NCI-H2107 (cell line): ENCODE data around the gene LRRC18.

Source experiments
- DNase-seq: peaks from one replicate; lab custom pipeline; 2025; lab: John Stamatoyannopoulos, UW

Gene LRRC18

DNA sequence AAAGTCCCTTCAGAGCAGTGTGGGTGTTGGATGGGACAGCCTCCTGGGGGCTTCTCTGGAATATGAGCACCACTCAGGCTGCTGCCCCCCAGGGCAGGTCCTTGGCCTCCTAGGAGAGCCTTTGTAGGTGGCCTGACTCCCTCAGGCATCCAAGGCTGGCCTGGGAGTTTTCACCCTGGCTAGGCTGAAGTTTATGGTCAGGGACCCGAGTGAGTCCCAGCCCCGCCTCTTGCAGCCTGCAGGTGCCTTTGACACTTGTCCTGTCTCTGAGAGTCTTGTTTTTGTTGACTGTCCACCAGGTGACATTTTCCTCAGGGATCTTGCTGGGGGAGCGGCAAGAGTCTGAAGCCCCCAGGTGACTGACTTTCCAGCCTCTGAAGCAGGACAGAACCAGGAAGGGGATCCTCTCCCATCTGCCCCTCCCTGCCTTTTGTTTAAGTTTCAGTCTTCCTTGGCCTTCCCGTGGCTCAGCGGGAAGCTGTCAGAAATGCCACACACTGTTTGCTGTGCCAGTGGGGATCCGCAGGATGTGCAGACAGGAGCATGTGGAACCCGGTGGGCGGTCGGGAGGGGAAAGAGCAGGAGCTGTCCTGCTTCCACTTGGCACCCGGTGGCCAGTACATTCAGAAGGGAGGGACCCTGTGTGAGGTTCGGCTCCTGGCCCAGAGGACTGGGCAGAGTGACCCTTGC lies 59.5 kb downstream of the LRRC18 start:
- no peak for DNase-seq

DNA sequence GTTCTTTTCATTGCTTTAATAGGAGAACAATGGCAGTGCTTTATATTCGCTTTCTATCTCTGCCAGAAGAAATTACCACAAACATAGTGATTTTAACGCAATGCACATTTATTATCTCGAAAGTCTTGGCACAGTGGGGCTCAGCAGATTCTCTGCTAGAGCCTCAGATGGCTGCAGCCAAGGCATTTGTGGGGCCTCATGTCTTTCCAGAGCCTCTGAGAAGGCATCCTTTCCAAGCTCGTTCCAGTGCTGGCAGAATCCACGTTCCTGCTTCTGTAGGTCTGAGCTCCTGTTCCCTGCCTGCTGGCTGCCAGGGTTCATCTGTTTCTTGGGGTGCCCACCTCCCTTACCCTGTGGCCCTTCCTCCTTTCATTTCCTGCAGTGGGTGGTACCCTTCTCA lies 60.2 kb downstream of the LRRC18 start:
- no peak for DNase-seq

DNA sequence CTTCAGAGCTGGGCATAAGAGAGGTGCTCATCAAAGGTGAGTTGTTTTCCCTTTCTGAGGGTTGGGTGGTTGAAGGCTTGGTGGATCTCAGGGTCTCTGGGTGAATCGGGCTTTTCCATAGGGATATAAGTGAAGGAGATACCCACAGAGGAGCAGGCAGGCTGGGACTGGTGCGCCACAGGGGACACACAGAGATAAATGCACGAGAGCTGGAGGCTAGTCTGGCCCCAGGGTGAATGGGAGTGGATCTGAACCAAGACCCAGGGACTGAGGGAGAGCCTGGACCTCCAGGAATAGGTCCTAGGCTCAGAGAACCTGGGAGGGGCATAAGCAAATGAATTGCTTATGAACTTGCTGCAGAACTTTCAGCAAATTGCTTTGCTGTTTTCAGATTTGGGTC lies 61.5 kb downstream of the LRRC18 start:
- no peak for DNase-seq

DNA sequence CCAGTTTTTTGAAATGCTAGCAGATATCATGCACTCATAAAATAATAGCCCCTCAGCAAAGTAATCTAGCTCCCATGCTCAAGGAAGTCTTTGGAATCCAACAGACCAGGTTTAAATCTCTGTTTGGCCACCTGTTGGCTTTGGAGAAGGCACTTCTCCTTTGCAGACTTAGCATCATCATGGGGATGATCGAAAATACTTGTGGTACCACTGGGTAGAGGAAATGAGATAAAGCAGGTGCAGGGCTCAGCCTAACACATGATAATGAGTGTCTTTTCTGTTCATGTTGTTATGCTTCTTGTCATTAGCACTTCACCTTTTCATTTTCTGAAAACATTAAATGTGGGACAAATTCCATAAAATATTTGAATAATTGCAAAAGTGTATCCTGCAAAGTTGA lies 67.4 kb downstream of the LRRC18 start:
- no peak for DNase-seq
